HepG2 (cell line): ENCODE results near the gene WBP1. TPM values are rescaled to one million over a fixed set of nuclear protein-coding genes. Genes with fewer than 3 reads are reported as not detected.
A peak's percentile ranks its signal among the peaks of the same experiment; 100 is the strongest.

Experiments used
- EEA1 ChIP-seq: sonication (generic); formaldehyde crosslinking; IDR thresholded peaks from 2 replicates; pipeline ENCODE4 v1.5.1; 2020; ENCODE audit warnings: mild to moderate bottlenecking, missing genetic modification reagents, borderline replicate concordance
- ELF1 ChIP-seq: sonication (generic); formaldehyde crosslinking; IDR thresholded peaks from 2 replicates; pipeline ENCODE4 v1.4.0; 2020; ENCODE audit warnings: missing genetic modification reagents
- FOSL1 ChIP-seq: sonication (generic); formaldehyde crosslinking; IDR thresholded peaks from 2 replicates; pipeline ENCODE4 v1.9.0; 2021; ENCODE audit warnings: missing genetic modification reagents, borderline replicate concordance
- GFI1 ChIP-seq: sonication (generic); formaldehyde crosslinking; IDR thresholded peaks from 2 replicates; pipeline ENCODE4 v1.5.0; 2020; ENCODE audit warnings: missing genetic modification reagents, mild to moderate bottlenecking, borderline replicate concordance
- HOXA9 ChIP-seq: sonication (generic); formaldehyde crosslinking; IDR thresholded peaks from 2 replicates; pipeline ENCODE4 v1.8.1; 2022; ENCODE audit warnings: missing genetic modification reagents, mild to moderate bottlenecking, moderate library complexity, borderline replicate concordance
- ISL2 ChIP-seq: sonication (generic); formaldehyde crosslinking; IDR thresholded peaks from 2 replicates; pipeline ENCODE4 v1.5.0; 2020; ENCODE audit warnings: missing genetic modification reagents
- NBN ChIP-seq: fragments of 450-650 bp; conservative IDR thresholded peaks from 2 replicates; pipeline ENCODE4 v1.6.1; 2017
- NR2F2 ChIP-seq: IDR thresholded peaks from 2 replicates; pipeline ENCODE4 v1.6.1; 2012; ENCODE audit warnings: low read depth, inconsistent platforms, borderline replicate concordance
- RBM39 ChIP-seq: fragments of 200-400 bp; formaldehyde crosslinking; IDR thresholded peaks from one replicate; pipeline ENCODE4 v1.6.1; 2018; ENCODE audit warnings: antibody characterized with exemption, mild to moderate bottlenecking, low read depth, low read length; ENCODE audit not compliant: poor library complexity, severe bottlenecking
- RXRA ChIP-seq: sonication (generic); formaldehyde crosslinking; IDR thresholded peaks from 2 replicates; pipeline ENCODE4 v1.5.1; 2020; ENCODE audit warnings: missing genetic modification reagents
- SMAD1 ChIP-seq: sonication (generic); formaldehyde crosslinking; IDR thresholded peaks from 2 replicates; pipeline ENCODE4 v1.4.0; 2020; ENCODE audit warnings: missing genetic modification reagents, low read depth, mild to moderate bottlenecking, borderline replicate concordance
- SMARCE1 ChIP-seq: fragments of 450-650 bp; IDR thresholded peaks from 2 replicates; pipeline ENCODE4 v1.6.1; 2017; ENCODE audit warnings: borderline replicate concordance
- SP5 ChIP-seq: IDR thresholded peaks from 2 replicates; pipeline ENCODE4 v1.6.1; 2016; ENCODE audit warnings: low read depth, borderline replicate concordance
- SPEN ChIP-seq: sonication (generic); formaldehyde crosslinking; IDR thresholded peaks from 2 replicates; pipeline ENCODE4 v1.5.1; 2020; ENCODE audit warnings: low read depth, mild to moderate bottlenecking, missing genetic modification reagents
- ZBTB38 ChIP-seq: sonication (generic); formaldehyde crosslinking; IDR thresholded peaks from 2 replicates; pipeline ENCODE4 v1.5.1; 2020; ENCODE audit warnings: mild to moderate bottlenecking, missing genetic modification reagents
- ZFP90 ChIP-seq: sonication (generic); formaldehyde crosslinking; IDR thresholded peaks from 2 replicates; pipeline ENCODE4 v1.8.0; 2022; ENCODE audit warnings: missing genetic modification reagents, mild to moderate bottlenecking, inconsistent platforms, borderline replicate concordance
- ZNF101 ChIP-seq: sonication (generic); formaldehyde crosslinking; IDR thresholded peaks from 2 replicates; pipeline ENCODE4 v1.4.0; 2020; ENCODE audit warnings: mild to moderate bottlenecking, low read depth, missing genetic modification reagents, borderline replicate concordance
- ZNF160 ChIP-seq: sonication (generic); formaldehyde crosslinking; IDR thresholded peaks from 2 replicates; pipeline ENCODE4 v1.8.0; 2022; ENCODE audit warnings: mild to moderate bottlenecking, inconsistent platforms, missing genetic modification reagents
- ZNF317 ChIP-seq: sonication (generic); formaldehyde crosslinking; IDR thresholded peaks from 2 replicates; pipeline ENCODE4 v1.5.0; 2020; ENCODE audit warnings: mild to moderate bottlenecking, missing genetic modification reagents
- ZNF496 ChIP-seq: sonication (generic); formaldehyde crosslinking; IDR thresholded peaks from 2 replicates; pipeline ENCODE4 v1.8.1; 2023; ENCODE audit warnings: mild to moderate bottlenecking, moderate library complexity, missing genetic modification reagents; ENCODE audit not compliant: insufficient replicate concordance
- polyA plus RNA-seq, 8 experiments: library from polyadenylated mRNA; depleted of rRNA in 3 of 8; stranded (reverse) in 7 of 8; unstranded in 1 of 8; fragments of >200 nt; fragmentation: Illumina TruSeq in 4 of 8; extraction: Trizol in 4 of 8; gene quantifications; 2 replicates each; pipeline versions ENCODE4 v1.2.1 to v1.2.3, GENCODE V29; 2011 to 2016; ENCODE audit warnings: low read depth in 4 of 8, missing spikeins in 1 of 8, mixed read lengths in 1 of 8; ENCODE audit not compliant: insufficient read depth in 1 of 8
- total RNA-seq, 5 experiments: library from RNA; depleted of rRNA; stranded (reverse); fragments of >200 nt; fragmentation: Illumina TruSeq; extraction: Trizol; gene quantifications; 2 replicates each; pipeline ENCODE4 v1.2.3, GENCODE V29; 2016; ENCODE audit warnings: low read depth in 1 of 5
- TF ChIP-seq, protein P1 (sequence below), 2 experiments: sonication (generic) in 1 of 2; formaldehyde crosslinking in 1 of 2; IDR thresholded peaks; 2 replicates each; pipeline versions ENCODE4 v1.4.0 to v1.6.1; 2018 to 2020; ENCODE audit warnings: missing genetic modification reagents in 2 of 2, borderline replicate concordance in 1 of 2, low read depth in 1 of 2, mild to moderate bottlenecking in 1 of 2, missing biosample characterization in 1 of 2
- TF ChIP-seq, protein P2 (sequence below): sonication (generic); formaldehyde crosslinking; IDR thresholded peaks from 2 replicates; pipeline ENCODE4 v1.4.0; 2020; ENCODE audit warnings: low read depth, mild to moderate bottlenecking, missing genetic modification reagents
- TF ChIP-seq, protein P3 (sequence below): IDR thresholded peaks from 2 replicates; pipeline ENCODE4 v1.6.1; 2016; ENCODE audit warnings: missing compliant biosample characterization, missing genetic modification reagents, borderline replicate concordance
- TF ChIP-seq, protein P4 (sequence below): sonication (generic); formaldehyde crosslinking; IDR thresholded peaks from 2 replicates; pipeline ENCODE4 v1.4.0; 2020; ENCODE audit warnings: missing genetic modification reagents

Gene WBP1
- total and polyA plus RNA-seq, 2 of the 13 experiments (the other 11 are each of a cell fraction or from before 2014, with no cell fraction given): 38.8 to 85.7 TPM

DNA sequence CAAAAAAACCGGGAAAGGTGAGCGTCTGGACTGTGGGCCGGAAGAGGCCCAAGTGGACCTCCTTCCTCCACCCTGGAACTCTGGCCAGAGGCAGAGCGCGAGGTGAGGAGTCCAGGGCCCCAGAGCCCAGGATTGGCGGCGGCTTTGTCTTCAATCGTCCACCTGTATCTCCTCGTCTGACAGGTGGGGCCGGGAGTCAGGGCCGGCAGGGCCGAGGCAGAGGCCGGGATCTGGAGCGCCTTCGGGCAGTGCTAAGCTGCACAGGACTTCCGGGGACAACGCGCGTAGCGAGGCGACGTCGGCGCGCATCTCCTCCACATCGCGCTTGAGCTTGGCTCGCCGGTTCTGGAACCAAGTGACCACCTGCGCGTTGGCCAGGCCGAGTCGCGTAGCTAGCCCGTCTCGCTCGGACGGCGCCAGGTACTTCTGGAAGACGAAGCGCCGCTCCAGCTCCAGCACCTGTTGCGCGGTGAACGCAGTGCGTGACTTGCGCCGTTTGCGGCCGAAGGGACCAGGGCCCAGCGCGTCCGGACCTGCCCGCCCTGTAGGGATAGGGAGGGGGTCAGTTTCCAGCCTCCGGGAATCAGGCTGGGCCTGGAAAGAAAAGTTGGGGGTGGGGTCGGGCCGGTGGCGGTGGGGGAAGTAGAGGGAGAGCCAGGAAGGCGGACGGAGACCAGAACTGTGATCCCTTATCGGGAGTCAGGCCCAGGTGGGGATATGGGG, 39.7 kb downstream of the WBP1 start (continued):
- TF ChIP-seq, protein P1, sequence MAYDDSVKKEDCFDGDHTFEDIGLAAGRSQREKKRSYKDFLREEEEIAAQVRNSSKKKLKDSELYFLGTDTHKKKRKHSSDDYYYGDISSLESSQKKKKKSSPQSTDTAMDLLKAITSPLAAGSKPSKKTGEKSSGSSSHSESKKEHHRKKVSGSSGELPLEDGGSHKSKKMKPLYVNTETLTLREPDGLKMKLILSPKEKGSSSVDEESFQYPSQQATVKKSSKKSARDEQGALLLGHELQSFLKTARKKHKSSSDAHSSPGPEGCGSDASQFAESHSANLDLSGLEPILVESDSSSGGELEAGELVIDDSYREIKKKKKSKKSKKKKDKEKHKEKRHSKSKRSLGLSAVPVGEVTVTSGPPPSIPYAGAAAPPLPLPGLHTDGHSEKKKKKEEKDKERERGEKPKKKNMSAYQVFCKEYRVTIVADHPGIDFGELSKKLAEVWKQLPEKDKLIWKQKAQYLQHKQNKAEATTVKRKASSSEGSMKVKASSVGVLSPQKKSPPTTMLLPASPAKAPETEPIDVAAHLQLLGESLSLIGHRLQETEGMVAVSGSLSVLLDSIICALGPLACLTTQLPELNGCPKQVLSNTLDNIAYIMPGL (CRISPR knock-in tag; IDR thresholded peaks at IDR 0.05; ENCODE audit: borderline replicate concordance in 1 of 2, low read depth in 1 of 2): peak in 1 of 2 experiments; percentile 19; a peak in 1 of 4 replicates
- no peak for TF ChIP-seq ZNF496 (CRISPR knock-in tag)
- no peak for TF ChIP-seq HOXA9
- no peak for TF ChIP-seq FOSL1 (CRISPR knock-in tag)
- TF ChIP-seq, protein P2, sequence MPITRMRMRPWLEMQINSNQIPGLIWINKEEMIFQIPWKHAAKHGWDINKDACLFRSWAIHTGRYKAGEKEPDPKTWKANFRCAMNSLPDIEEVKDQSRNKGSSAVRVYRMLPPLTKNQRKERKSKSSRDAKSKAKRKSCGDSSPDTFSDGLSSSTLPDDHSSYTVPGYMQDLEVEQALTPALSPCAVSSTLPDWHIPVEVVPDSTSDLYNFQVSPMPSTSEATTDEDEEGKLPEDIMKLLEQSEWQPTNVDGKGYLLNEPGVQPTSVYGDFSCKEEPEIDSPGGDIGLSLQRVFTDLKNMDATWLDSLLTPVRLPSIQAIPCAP (CRISPR knock-in tag): no peak
- peak; percentile 63 for TF ChIP-seq ELF1
- TF ChIP-seq SMAD1 (CRISPR knock-in tag): no peak
- TF ChIP-seq NBN: no peak
- no peak for TF ChIP-seq ZNF101 (CRISPR knock-in tag)
- TF ChIP-seq RBM39: peak; percentile 49
- no peak for TF ChIP-seq NR2F2
- TF ChIP-seq ZNF317 (CRISPR knock-in tag): no peak
- peak; percentile 51; the same call in 1 of the 2 replicates for TF ChIP-seq SPEN (CRISPR knock-in tag)
- no peak for TF ChIP-seq SMARCE1
- TF ChIP-seq GFI1 (CRISPR knock-in tag): 0 out of 2 replicates have a peak, but pooled peaks have one; percentile 42
- TF ChIP-seq, protein P3, sequence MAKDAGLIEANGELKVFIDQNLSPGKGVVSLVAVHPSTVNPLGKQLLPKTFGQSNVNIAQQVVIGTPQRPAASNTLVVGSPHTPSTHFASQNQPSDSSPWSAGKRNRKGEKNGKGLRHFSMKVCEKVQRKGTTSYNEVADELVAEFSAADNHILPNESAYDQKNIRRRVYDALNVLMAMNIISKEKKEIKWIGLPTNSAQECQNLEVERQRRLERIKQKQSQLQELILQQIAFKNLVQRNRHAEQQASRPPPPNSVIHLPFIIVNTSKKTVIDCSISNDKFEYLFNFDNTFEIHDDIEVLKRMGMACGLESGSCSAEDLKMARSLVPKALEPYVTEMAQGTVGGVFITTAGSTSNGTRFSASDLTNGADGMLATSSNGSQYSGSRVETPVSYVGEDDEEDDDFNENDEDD (CRISPR knock-in tag): no peak
- 0 out of 2 replicates have a peak, but pooled peaks have one; percentile 37 for TF ChIP-seq ZNF160 (CRISPR knock-in tag)
- TF ChIP-seq ISL2 (CRISPR knock-in tag): 0 out of 2 replicates have a peak, but pooled peaks have one; percentile 18
- TF ChIP-seq RXRA (CRISPR knock-in tag): peak; percentile 65
- 0 out of 2 replicates have a peak, but pooled peaks have one; percentile 31 for TF ChIP-seq ZFP90 (CRISPR knock-in tag)
- 0 out of 2 replicates have a peak, but pooled peaks have one; percentile 60 for TF ChIP-seq EEA1 (CRISPR knock-in tag)
- TF ChIP-seq SP5 (CRISPR knock-in tag): no peak
- TF ChIP-seq ZBTB38 (CRISPR knock-in tag): peak; percentile 83; the same call in 1 of the 2 replicates
- TF ChIP-seq, protein P4, sequence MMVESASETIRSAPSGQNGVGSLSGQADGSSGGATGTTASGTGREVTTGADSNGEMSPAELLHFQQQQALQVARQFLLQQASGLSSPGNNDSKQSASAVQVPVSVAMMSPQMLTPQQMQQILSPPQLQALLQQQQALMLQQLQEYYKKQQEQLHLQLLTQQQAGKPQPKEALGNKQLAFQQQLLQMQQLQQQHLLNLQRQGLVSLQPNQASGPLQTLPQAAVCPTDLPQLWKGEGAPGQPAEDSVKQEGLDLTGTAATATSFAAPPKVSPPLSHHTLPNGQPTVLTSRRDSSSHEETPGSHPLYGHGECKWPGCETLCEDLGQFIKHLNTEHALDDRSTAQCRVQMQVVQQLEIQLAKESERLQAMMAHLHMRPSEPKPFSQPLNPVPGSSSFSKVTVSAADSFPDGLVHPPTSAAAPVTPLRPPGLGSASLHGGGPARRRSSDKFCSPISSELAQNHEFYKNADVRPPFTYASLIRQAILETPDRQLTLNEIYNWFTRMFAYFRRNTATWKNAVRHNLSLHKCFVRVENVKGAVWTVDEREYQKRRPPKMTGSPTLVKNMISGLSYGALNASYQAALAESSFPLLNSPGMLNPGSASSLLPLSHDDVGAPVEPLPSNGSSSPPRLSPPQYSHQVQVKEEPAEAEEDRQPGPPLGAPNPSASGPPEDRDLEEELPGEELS (CRISPR knock-in tag): no peak
